HG03575 (cell line): Measurements from ENCODE around the gene P4HA2.

Source experiments
- ATAC-seq: cut with Tn5 transposase; IDR thresholded peaks from one replicate; pipeline ENCODE4 v1.9.1; 2021; ENCODE audit not compliant: unreplicated experiment, insufficient number of reproducible peaks, low FRiP score; ENCODE audit errors: extremely low read depth

The P4HA2 gene

DNA sequence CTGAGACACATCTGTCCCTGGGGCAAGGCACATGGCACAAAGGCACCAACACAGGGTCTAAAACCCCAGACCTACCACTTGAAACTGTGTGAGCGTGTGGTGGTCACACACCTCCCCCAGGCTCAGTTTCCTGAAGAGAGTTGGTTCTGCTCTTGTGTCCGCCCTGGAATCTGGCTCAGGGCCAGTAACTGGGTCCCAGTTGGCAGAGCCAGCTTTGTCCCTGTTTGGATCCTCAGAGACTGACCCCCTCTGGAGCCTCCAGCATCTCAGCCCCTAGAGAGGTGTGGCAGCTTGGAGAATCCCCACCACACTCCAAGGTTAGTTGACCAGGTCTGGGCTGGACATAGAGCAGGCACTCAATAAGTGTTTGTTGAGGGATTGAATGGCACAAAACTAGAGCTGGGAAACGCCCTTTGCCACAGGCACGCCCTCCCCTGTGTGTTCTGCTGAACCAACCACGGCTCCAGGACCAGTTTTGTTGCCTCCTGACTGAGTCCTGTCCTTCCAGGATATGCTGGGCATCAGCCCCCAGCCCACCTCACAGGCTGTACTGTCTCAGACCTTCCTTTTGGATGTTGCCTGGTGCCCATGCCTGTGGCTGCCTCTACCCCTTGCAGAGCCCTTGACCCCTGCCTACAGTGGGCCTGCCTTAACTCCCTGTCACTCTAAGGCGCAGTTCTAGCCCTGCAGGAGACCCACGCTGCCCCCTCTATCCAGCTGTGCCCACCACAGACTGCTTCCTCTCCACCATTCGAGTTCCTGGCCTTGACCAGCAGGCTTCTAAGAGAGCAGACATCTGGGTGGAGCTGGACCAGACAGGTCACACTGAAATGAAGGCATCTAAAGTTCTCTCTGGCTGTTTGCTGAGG, 26.0 kb upstream of the P4HA2 start:
- ATAC-seq = no peak

DNA sequence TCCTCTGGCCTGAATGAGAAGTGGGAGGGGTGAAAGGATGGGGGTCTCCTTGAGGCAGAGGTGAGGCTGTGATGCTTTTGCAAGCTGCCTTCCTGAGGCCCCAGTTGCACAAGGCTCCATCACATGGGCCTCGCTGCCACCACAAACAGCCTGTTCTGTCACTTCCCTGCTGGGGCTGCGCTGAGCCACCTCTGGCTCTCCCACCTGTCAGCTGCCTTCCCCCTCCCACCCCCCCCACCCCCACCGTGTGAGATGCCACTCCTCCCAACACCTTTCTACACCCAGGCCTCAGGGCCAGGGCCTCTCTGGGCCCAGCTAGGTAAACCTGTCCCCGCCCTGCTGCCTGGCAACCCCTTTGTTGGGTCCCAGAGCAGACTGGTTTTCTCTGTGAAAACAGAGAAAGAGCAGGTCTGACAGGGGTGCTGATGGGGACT, 25.4 kb upstream of the P4HA2 start:
- no peak for ATAC-seq

DNA sequence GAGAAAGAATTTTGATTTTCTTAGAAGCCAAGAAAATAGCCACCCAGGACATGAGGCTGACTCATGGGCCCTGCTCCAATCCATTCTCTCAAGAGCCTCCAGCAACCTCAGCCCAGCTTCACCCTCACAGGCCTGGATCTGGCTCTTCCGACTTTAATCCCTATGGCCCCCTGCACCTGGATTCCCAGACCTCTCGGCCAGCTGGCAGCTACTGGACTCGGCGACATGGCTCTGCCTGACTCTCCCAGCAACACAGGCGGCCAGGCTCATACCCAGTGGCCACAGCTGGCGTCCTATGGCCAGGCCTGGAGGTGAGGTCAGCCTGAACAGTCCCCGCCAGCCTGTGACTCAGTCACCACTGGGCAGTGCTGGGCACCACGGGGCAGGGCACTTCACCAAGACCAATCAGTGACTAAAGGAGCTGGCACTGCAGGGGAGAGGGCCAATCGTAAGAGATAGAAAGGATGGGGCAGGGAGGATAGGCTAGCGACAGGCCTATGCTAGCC, 23.6 kb upstream of the P4HA2 start:
- ATAC-seq = no peak

- no peak for ATAC-seq
These were observed 22.9 kb upstream of the P4HA2 start for GRCh38 chr5:132250547-132250946.

- no peak for ATAC-seq
These were observed 19.2 kb upstream of the P4HA2 start for GRCh38 chr5:132246806-132247205.

- ATAC-seq = no peak
These were observed 17.9 kb upstream of the P4HA2 start for GRCh38 chr5:132245593-132245992.

DNA sequence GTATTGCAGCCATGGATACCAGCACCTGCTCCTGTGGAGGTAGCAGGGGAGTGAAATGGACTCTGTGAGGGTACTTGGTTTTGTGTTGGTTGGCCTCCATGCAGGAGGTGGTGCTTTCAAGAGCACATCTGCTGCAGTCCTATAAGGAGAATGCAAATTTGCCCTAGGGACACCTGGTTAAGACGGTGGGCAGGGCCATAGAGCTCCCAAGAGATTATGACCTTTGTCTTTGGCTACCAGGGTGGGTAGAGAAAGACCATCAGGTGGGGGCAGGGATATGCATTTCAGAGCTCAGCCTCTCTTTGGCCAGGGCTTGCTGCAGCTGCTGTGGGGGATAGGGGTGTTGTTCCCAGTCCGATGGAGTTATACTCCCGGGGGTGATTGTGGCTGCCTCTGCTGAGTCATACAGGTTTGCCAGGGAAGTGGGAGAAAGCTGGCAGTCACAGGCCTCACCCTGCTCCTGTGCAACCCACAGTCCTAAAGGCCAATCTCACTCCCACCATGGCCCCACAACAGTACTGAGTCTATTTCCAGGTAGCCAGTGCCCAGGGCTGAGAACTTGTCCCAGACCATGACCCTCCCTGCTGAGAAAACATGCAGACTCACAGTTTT, 15.8 kb upstream of the P4HA2 start:
- no peak for ATAC-seq

GRCh38 chr5:132239776-132240175, 12.1 kb upstream of the P4HA2 start:
- no peak for ATAC-seq

GRCh38 chr5:132238901-132239500, 11.3 kb upstream of the P4HA2 start:
- no peak for ATAC-seq

- no peak for ATAC-seq
These were observed 10.6 kb upstream of the P4HA2 start for GRCh38 chr5:132238169-132238744.

- no peak for ATAC-seq
These were observed 10.0 kb upstream of the P4HA2 start for GRCh38 chr5:132237670-132238069.

DNA sequence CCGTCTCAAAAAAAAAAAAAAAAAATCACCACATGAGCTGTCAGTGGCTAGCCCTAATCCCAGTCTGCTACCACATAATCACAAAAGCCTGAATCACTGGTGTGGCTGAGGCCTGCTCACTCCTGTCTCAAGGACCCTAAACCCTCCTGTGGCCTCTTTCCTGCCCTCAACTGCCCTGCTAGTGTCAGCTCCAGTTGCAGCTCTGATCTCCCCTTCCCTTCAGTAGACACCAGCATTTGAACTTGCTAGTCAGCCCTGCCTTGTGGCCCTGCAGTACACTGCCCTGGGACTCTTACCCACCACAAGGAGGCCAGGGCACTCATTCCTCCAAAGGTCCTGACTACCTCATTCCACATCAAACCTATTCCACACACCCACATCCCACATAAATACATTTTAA, 9.5 kb upstream of the P4HA2 start:
- ATAC-seq = no peak

GRCh38 chr5:132235340-132235739, 7.7 kb upstream of the P4HA2 start:
- ATAC-seq = no peak

DNA sequence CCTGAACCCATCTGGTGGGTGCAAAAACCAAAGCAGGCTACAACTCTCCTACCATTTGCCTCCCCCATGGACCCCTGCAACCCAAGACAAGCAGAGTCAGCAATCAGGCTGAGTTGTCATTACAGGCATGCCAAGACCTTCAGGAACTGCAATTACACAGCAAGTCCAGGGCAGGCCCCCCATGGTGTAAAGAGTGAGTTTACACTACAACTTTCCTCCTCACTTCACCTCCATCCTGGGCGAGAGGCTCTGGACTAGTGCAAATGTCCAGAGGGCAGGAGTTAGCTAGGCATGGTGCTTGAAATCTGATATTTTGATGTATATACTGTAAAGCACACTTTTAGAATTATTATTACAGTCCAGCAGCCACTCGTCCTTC, 7.0 kb upstream of the P4HA2 start:
- ATAC-seq = no peak

GRCh38 chr5:132233811-132234683, 6.4 kb upstream of the P4HA2 start:
- no peak for ATAC-seq

DNA sequence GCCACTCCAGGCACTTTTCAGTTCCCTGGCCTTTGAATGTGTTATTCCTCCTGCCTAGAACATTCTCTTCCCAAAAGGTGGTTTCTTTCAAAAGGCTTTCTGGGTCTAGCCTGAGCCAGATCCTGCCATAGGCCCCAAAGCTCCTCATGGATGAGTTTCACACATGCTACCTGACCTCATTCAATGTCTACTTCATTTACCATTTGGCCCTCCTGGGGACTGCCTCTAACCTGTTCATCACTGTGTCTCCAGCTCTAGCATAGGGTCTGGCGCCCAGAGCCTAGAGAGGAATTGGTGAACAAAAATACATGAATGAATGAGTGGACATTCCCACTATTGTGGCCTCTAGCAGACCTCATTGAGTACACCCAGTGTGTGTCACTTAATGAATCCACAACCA, 5.4 kb upstream of the P4HA2 start:
- no peak for ATAC-seq

DNA sequence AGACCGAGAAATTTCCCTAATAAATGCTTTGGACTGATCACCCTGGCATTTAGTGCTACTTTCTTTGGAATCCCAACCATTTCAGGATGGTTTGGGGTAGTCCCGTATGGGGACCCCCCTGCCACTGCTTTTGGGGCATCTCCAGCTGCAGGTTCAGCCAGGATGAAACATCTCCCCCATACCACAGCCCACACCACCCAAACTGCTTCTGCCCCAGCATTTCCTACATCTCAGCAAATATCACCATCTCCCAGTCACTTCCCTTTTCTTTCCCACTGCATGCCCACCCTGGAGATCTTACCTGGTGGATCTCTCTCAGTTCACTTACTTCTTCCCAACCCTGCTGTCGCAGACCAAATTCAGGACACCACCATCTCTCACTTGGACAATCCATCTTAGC, 4.8 kb upstream of the P4HA2 start:
- ATAC-seq = no peak

DNA sequence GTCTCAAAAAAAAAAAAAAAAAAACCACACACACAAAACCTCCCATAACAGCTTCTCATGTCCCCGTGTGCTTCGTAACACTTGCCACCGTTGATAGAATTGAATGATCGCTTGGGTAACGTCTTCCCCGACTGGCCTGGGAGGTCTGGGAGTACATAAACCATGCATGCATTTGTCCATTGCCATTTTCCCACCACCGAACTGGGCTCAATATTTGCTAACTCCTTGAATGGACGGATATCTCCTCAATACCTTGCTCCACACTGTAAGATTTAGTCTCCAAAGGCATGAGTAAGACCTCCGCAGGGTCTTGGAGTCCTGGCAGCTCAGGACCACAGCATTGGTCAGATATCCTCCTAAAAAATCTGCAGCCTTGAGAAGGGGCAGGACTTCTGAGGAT, 3.2 kb upstream of the P4HA2 start:
- ATAC-seq = no peak

DNA sequence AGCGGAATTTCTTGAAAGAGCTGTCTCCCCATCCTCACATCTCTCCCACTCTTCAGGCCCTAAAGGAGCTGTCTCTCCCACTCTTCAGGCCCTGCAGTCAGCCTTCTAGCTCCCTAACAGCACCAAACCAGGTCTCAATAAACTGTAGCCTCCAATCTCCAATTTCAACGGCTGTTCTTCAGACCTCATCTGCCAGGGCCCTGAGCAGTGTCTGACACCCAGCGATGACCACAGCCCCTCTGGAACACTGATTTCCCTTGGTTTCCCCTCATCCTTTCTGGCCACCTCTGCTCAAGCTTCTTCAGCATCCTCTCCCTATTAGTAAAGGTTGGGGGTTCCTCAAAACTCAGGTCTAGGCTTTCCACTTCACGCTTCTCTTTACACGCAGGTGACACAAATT, 1.6 kb upstream of the P4HA2 start:
- no peak for ATAC-seq
